GM19351 (cell line): ENCODE measurements around the gene ERMARD.
A peak's percentile ranks its signal among the peaks of the same experiment; 100 is the strongest.

ENCODE experiments used
- ATAC-seq: cut with Tn5 transposase; IDR thresholded peaks from one replicate; pipeline ENCODE4 v1.9.1; 2021; ENCODE audit warnings: mild to moderate bottlenecking, moderate library complexity; ENCODE audit not compliant: unreplicated experiment

Gene ERMARD

DNA sequence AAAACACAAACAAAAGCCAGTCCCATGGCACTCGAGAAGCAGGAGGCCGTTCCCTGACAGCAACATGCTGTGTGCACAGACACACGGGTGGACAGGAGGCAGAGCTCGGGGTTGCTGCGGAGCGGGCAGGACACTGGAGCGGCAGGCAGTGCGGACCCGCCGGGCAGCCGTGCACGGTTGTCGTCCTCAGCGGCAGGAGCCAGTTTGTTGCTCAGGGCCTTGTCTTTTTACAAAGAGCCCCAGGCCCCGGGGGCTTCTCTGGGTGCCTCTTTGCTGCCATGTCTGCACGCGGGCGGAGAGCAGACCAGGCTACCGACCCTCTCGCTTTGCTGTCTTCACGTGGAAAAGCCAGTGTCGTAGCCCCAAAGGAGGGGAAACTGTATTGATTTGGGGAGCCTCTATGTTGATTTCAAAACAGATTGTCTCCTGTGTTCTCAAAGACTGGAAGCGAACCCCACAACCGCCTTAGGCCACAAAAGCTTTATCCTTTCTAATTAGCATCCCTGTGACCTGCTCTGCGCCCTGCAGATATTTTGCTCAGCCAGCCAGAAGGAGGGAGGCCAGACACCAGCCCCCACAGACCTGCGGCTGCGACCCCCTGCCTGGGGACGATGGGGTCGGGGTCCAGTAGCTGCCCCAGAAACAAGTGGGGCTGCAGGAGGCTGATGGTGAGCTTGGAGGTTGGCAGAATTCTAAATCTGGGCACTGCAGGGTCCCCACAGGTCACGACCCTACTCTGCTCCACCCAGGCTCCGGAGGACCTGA is 50.2 kb downstream of the ERMARD start:
- ATAC-seq, result no peak

DNA sequence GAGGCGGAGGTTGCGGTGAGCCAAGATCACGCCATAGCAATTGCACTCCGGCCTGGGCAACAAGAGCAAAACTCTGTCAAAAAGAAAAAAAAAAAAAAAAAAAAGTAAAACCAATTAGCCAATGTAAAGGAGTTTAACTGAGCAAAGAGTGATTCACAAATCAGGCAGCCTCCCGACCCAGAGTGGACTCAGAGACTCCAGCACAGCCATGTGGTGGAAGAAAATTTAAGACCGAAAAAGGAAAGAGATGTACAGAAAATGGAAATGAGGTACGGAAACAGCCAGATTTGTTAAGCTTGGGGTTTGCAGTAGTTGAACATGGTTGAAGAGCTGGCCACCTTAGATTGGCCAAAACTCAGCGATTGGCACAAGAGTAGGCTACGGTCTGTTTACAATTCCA is 51.4 kb downstream of the ERMARD start:
- ATAC-seq, result no peak

- peak; percentile 68 for ATAC-seq
Measured at GRCh38 chr6:169803271-169803811, 51.9 kb downstream of the ERMARD start.

DNA sequence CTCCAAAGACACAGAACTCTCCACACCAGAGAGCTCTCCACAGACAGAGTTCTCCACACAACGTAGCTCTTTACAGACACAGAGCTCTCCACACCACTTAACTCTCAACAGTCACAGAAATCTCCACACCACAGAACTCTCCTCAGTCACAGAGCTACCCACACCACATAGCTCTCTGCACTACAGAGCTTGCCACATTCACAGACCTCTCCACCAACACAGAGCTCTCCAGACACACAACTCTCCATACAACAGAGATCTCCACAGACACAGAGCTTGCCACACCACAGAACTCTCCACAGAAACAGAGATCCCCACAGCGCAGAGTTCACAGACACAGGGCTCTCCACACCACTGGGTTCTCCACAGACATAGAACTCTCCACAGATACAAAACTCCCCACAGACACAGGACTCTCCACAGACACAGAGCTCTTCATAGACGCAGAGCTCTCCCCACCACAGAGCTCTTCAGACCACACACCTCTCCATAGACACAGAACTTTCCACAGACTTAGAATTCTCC is 52.5 kb downstream of the ERMARD start:
- no peak for ATAC-seq

GRCh38 chr6:169804427-169804826 is 53.0 kb downstream of the ERMARD start:
- ATAC-seq, result no peak

DNA sequence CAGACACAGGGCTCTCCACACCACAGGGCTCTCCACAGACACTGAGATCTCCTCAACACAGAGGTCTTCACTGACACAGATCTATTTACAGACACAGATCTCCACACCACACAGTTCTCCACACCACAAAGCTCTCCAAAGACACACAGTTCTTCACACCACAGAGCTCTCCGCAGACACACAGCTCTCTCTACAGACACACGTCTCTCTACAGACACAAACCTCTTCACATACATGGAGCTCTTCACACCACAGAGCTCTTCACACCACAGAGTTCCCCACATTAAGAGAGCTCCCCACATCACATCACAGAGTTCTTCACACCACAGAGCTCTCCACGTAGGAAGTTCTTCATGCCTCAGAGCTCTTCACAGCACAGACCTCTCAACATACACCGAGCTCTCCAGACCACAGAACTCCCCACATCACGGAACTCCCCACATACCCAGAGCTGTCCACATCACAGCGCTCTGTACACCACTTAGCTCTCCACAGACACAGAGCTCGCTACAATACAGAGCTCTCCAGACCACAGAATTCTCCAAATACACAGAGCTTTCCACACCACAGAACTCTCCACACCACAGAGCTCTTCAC is 53.9 kb downstream of the ERMARD start:
- peak; percentile 24 for ATAC-seq

GRCh38 chr6:169806701-169807100 is 55.3 kb downstream of the ERMARD start:
- no peak for ATAC-seq

DNA sequence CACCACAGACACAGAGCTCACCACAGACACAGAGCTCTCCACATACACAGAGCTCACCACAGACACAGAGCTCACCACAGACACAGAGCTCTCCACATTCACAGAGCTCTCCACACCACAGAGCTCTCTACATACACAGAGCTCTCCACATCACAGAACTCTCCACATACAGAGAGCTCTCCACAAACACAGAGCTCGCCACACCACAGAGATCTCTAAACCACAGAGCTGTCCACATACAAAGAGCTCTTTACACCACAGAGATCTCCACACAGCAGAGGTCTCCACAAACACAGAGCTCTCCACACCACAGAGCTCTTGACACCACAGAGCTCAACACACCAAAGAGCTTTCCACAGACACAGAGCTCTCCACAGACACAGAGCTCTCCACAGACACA is 55.8 kb downstream of the ERMARD start:
- no peak for ATAC-seq

GRCh38 chr6:169807699-169808607 is 56.5 kb downstream of the ERMARD start:
- no peak for ATAC-seq

DNA sequence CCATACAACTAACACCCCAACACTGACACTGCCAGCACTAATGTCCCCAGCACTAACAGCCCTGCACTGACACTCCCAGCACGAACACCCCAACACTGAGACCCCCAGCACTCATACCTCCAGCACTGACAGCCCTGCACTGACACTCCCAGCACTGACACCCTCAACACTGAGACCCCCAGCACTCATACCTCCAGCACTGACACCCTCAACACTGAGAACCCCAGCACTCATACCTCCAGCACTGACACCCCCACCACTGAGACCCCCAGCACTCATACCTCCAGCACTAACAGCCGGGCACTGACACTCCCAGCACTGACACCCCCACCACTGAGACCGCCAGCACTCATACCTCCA is 57.2 kb downstream of the ERMARD start:
- ATAC-seq, result no peak

DNA sequence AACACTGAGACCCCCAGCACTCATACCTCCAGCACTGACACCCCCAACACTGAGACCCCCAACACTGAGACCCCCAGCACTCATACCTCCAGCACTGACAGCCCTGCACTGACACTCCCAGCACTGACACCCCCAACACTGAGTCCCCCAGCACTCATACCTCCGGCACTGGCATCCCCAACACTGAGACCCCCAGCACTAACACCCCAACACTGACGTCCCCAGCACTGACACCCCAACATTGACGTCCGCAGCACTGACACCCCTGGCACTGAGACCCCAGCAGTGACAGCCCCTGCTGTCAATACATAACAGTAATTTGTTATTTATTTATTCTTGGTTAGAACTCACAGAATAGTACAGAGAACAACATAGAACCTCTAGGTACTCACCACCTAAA is 58.0 kb downstream of the ERMARD start:
- ATAC-seq, result no peak

GRCh38 chr6:169810066-169810989 is 58.9 kb downstream of the ERMARD start:
- no peak for ATAC-seq

GRCh38 chr6:169811072-169811471 is 59.6 kb downstream of the ERMARD start:
- ATAC-seq, result no peak

DNA sequence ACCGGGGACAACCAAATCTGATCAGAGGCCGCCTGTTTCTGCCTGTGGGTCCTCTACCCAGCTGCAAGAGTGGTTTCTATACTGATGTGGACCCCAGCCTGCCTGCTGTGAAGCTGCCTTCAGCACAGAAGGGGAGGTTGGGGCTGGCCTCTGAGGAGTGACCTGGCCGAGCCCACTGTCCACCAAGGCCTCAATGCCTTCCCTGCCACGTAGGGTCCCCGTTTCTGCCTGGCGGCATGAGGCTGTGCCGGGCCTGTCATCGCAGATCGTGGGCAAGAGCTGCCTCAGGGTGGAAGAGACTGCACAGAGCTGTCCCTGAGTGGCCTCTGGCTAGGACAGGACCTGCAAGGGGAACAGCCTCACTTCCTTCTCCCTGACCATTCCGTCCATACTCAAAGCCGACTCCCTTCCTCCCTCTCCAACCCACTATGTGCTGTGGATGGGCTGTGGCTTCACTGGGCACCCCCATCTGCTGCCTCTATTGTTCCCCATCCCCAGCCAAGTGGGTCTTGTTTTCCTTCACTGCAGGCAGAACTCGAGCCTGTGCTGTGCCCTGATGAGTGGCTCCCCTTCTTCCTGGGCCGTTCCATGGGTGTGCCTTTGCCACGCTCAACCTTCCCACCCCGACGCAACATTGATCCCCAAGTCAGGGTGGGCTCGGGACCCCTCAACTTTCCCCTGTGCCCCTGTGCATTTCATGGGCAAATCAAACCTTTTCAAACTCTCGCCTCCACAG is 60.3 kb downstream of the ERMARD start:
- no peak for ATAC-seq

GRCh38 chr6:169812257-169812644 is 60.8 kb downstream of the ERMARD start:
- ATAC-seq, result no peak

DNA sequence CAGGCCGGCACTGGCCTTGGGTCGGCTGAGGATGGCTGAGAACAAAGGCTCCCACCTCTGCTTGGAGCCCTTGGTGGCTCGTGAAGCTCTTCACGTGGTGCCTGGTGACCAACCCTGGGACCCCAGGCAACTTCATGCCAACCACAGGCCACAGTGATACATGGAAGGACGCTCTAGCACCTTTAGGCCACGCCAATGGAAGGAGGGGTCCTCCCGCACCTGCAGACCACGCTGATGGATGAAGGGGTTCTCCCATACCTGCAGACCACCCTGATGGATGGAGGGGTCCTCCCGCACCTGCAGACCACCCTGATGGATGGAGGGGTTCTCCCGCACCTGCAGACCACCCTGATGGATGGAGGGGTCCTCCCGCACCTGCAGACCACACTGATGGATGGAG is 62.5 kb downstream of the ERMARD start:
- ATAC-seq, result no peak

GRCh38 chr6:169816054-169816453 is 64.6 kb downstream of the ERMARD start:
- no peak for ATAC-seq

DNA sequence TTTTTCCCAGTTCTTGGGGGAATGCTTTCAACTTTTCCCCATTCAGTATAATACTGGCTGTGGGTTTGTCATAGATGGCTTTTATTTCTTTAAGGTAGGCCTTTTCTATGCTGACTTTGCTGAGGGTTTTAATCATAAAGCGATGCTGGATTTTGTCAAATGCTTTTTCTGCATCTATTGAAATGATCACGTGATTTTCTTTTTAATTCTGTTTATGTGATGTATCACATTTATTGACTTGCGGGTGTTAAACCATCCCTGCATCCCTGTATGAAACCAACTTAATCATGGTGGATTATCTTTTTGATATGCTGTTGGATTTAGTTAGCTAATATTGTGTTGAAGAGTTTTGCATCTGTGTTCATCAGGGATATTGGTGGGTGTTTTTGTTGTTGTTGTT is 65.6 kb downstream of the ERMARD start:
- ATAC-seq, result no peak

GRCh38 chr6:169820358-169820757 is 68.9 kb downstream of the ERMARD start:
- no peak for ATAC-seq

DNA sequence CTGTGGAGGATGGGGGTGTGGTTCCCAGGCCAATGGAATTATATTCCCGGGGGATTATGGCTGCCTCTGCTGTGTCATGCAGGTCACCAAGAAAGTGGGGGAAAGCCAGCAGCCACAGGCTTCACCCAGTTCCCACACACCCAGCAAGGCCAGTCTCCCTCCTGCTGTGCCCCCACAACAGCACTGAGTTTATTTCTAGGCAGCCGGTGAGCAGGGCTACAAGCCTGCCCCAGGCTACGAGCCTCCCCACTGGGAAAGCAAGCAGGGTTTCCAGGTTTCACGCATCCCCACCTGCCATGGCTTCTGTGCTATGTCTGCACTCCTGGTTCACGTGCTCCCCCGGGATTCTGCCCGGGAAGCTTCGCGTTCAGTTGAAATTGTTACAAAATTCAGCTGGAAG is 72.6 kb downstream of the ERMARD start:
- no peak for ATAC-seq
